Vagina (tissue), 2 donors: ENCODE measurements around the gene TST.

Source experiments
- CTCF ChIP-seq, 3 experiments: fragments of 450-650 bp in 2 of 3; fragments of 200-600 bp in 1 of 3; sonication (generic) in 1 of 3; IDR thresholded peaks; one replicate each; pipeline ENCODE4 v1.5.1; 2017 to 2019; ENCODE audit warnings: antibody characterized with exemption in 3 of 3, mild to moderate bottlenecking in 2 of 3, moderate library complexity in 2 of 3
- POLR2A ChIP-seq, 2 donors: fragments of 450-650 bp; IDR thresholded peaks; one replicate each; pipeline ENCODE4 v1.6.1; 2017; ENCODE audit warnings: antibody characterized with exemption in 2 of 2, mild to moderate bottlenecking in 2 of 2, moderate library complexity in 2 of 2
- POLR2AphosphoS5 ChIP-seq, 2 donors: sonication (generic); formaldehyde crosslinking; IDR thresholded peaks; one replicate each; pipeline ENCODE4 v1.9.0; 2017; ENCODE audit warnings: antibody characterized with exemption in 2 of 2, mild to moderate bottlenecking in 2 of 2, low read depth in 1 of 2; ENCODE audit not compliant: insufficient read depth in 1 of 2

GRCh38 chr22:37051391-37052385 is 32.4 kb upstream of the TST start, which contains the start of gene KCTD17:
- no peak for TF ChIP-seq CTCF (IDR thresholded peaks at IDR 0.05)
- TF ChIP-seq POLR2AphosphoS5 (IDR thresholded peaks at IDR 0.05; ENCODE audit: insufficient read depth in 1 of 2, low read depth in 1 of 2) = no peak
- TF ChIP-seq POLR2A (IDR thresholded peaks at IDR 0.05) = no peak
